HG02981 (cell line): Measurements from ENCODE around the gene ABHD5.

Source experiments
- ATAC-seq: cut with Tn5 transposase; IDR thresholded peaks from one replicate; pipeline ENCODE4 v1.9.1; 2021; ENCODE audit warnings: mild to moderate bottlenecking, moderate library complexity; ENCODE audit not compliant: unreplicated experiment

ABHD5 gene

DNA sequence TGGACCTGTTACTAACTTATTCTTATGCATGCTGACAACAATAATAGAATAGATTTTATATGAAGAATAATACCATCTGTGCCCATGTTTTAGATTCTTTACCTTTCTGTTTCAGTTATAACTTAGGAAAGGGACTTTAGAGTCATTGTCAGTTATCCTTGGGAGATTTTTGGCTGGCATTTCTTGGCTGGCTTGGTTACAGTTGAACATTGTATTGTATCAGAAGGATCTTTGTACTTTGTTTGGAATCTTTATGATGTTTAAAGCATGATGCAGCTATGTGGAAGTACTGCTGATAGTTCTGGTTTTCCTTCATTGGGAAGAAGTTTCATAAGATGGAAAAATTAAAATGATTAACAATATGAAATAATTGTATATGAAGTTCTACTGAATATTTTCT, 19.9 kb downstream of the ABHD5 start:
- no peak for ATAC-seq

GRCh38 chr3:43718296-43718695, 27.6 kb downstream of the ABHD5 start:
- no peak for ATAC-seq

DNA sequence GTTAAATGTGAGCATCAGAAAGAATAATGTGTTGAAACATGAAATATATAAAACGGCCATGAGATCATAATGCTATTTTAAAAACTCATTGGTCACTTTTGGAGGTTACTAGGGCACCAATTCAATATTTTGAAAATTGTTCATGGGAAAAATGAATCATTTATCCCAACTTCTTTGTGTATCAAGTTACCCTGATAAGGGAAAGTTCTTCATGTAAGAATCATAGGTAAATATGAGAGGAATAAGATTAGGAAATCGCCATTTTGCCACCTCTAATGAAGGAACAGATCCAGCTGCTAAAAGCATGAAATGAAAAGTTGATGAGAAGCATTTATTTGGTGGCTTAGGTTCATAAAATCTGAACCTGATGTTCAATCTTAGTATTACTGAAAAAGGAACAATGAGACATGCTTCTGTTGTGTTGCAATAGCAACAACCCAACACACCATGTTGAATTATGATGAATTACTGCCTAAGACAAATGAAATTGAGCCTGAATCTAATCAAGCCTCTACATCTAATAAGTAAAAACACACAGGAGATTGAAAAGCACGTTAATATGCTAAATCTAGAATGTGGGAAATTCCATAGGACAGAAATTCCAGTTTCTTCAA, 32.5 kb downstream of the ABHD5 start:
- no peak for ATAC-seq

DNA sequence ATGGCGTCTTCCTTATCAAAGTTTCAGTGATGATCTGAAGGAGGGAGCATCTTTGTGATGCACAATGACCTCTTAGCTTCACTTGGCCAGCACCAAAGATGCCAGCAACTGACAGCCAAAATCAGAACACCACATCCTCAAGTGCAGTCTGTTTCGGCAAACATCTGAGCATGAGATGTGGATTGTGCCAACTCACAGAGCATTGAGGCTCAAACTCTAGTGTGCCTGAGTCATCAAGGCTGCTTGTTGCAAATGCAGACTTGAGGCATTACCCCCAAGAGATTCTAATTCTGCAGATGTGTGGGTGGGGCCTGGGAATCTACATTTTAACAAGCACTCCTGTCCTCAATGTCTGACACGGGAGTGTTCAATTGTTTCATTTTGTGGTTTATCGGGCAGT, 35.8 kb downstream of the ABHD5 start:
- ATAC-seq: no peak

- ATAC-seq: no peak
Observed at GRCh38 chr3:43727930-43728329, 37.2 kb downstream of the ABHD5 start.

DNA sequence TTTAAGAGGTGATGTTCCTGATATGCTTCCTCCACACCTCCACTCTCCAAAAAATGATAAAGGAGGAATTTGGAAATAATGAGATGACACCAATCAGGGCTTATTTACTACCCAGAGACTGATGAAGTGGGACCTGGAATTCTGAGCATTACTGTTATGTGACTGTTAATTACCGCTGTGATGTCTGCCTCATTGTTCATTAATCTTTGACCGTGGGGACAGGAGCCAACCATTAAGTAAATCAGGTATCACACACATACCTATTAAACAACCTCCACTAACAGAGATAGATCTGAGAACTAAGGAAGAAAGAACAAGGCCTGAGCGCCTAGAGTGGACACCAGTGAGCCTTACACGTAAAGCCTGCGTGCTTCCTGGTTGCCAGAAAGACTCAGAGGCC, 37.7 kb downstream of the ABHD5 start:
- ATAC-seq: no peak

GRCh38 chr3:43728947-43729346, 38.2 kb downstream of the ABHD5 start:
- no peak for ATAC-seq

GRCh38 chr3:43729707-43730414, 39.1 kb downstream of the ABHD5 start:
- ATAC-seq: no peak

DNA sequence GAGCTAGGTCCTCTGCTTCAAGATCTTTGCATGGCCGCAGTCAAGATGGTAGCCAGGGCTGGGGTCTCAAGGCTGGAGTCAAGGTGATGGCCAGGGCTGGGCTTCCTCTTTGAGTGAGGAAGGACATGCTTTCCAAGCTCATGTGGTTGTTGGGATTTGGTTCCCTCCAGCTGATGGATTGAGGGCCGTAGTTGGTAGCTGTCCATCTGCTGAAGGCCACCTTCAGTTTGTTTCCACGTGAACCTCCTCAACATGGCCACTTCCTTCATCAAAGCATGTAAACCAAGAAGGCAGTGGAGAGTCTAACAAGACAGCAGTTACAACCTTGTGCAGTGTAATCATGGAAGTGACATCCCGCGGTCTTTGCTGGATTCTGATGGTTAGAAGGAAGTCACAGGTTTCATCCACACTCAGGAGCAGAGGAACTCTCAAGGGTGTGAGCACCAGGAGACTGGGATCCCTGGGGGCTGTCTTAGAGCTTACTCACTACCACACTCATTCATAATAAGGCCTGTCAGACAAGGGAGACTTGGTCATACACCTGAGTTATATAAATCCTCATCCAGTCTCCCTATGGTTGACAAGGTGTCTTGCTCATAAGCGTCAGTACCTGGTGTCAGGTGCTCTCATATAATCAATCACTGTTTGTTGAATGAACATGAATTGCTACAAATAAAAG, 42.1 kb downstream of the ABHD5 start:
- ATAC-seq: no peak

DNA sequence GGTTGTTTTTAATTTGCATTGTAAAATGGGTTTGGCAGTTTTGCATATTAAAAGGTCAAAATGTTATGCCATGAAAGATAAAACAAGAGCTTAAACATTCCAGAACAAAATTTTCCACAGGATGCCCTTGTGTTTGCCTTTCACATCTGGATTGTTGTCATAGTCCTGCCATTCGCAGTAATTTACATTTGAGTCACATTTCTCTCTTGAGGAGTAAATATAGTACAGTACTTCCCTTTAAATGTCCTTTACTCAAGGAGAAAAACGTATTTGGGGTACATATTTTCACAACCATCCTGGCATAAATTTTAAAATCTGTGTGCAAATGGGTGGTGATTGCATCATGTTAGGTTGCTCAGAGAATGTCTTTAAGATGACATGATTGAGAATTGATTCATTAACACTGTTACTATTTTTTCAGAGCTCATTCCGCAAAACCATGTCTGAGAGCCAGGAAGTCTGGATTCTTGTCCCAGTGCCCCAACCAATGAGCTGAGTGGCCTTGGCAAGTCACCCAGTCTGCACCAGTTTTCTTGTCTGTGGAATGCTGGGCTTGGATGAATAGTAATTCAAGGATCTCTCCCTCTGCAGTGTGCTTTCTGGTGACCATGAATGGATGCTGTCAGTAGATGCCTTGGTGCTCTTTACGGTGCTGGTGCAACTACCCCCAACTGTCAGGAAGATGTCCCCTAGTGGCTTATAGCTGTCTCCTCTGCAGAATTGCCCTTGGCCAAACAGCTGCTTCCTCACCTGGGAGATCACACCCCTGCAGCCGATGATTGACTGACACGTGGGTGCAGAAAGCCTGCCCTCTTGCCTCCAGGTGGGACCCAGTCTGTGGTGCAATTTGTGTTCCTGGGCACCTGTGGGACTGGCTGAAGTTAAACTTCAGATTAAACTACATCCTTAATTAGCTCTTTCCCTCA, 43.0 kb downstream of the ABHD5 start:
- ATAC-seq: no peak

GRCh38 chr3:43734685-43735084, 43.9 kb downstream of the ABHD5 start:
- ATAC-seq: no peak

- ATAC-seq: no peak
Observed at GRCh38 chr3:43735618-43736017, 44.9 kb downstream of the ABHD5 start.

- no peak for ATAC-seq
Observed at GRCh38 chr3:43736558-43737440, 46.1 kb downstream of the ABHD5 start.

GRCh38 chr3:43738305-43738704, 47.6 kb downstream of the ABHD5 start:
- ATAC-seq: no peak

- ATAC-seq: no peak
Observed at GRCh38 chr3:43742920-43743319, 52.2 kb downstream of the ABHD5 start.

- ATAC-seq: no peak
Observed at GRCh38 chr3:43747641-43748040, 56.9 kb downstream of the ABHD5 start.

- ATAC-seq: no peak
Observed at GRCh38 chr3:43748179-43748578, 57.4 kb downstream of the ABHD5 start.

GRCh38 chr3:43748645-43749044, 57.9 kb downstream of the ABHD5 start:
- no peak for ATAC-seq

DNA sequence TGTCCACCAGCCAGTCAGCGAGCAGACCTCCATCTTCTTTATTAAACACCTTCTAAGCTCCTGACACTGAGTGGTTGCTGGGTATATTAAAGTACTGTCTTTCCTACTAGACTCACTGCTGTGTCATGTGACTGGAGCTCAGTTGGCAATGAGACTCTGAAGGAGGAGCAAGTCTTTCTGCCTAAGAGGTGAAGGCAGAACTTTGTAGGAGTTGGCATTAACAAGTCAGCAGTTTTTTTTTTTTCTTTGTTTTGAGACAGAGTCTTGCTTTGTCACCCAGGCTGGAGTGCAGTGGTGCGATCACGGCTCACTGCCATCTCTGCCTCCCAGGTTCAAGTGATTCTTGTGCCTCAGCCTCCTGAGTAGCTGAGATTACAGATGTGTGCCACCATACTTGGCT, 62.2 kb downstream of the ABHD5 start:
- no peak for ATAC-seq
